CD4-positive, alpha-beta T cell (primary cell): ENCODE results near the gene MAPK11. TPM values are rescaled to one million over a fixed set of nuclear protein-coding genes. Genes with fewer than 3 reads are reported as not detected.

Experiments used
- ATAC-seq: fragments of 200-7000 bp; cut with Tn5 transposase; one replicate; pipeline ENCODE4 v1.10.0; 2022; ENCODE audit warnings: mild to moderate bottlenecking; ENCODE audit not compliant: poor library complexity
- CTCF ChIA-PET: fragments of 350-600 bp; sonication (Branson Sonifier 250); formaldehyde crosslinking; loops from one replicate; lab custom pipeline; 2021; ENCODE audit warnings: antibody characterized with exemption, inconsistent platforms; lab: Charles Lee
- POLR2A ChIA-PET: fragments of 350-600 bp; sonication (Branson Sonifier 250); formaldehyde crosslinking; loops from one replicate; lab custom pipeline; 2021; ENCODE audit warnings: antibody characterized with exemption, inconsistent platforms; lab: Charles Lee
- DNase-seq, 14 experiments: peaks; one replicate each; pipeline ENCODE4 v3.0.0-alpha.2; 2013 to 2020; ENCODE audit warnings: mixed read lengths in 2 of 14
- H3K27ac ChIP-seq, 2 donors: one replicate each; pipeline versions ENCODE4 v1.5.1 to v1.7.0; 2013; ENCODE audit warnings: low read length in 2 of 2, low read depth in 1 of 2, mild to moderate bottlenecking in 1 of 2
- H3K27me3 ChIP-seq, 2 experiments: 1 replicate in 1 of 2; 2 replicates in 1 of 2; pipeline versions ENCODE4 v1.6.1 to v1.7.0; 2013; ENCODE audit warnings: low read length in 2 of 2, control low read depth in 1 of 2, mild to moderate bottlenecking in 1 of 2, moderate library complexity in 1 of 2; ENCODE audit not compliant: insufficient read depth in 2 of 2, control insufficient read depth in 1 of 2
- H3K36me3 ChIP-seq: one replicate; pipeline ENCODE4 v1.6.1; 2013; ENCODE audit warnings: low read length, control low read depth; ENCODE audit not compliant: insufficient read depth
- H3K4me1 ChIP-seq: one replicate; pipeline ENCODE4 v1.6.1; 2013; ENCODE audit warnings: low read length, control low read depth; ENCODE audit not compliant: insufficient read depth
- H3K4me3 ChIP-seq: one replicate; pipeline ENCODE4 v1.5.1; 2013; ENCODE audit warnings: mild to moderate bottlenecking, low read length, moderate library complexity
- H3K9me3 ChIP-seq, 2 experiments: 1 replicate in 1 of 2; 2 replicates in 1 of 2; pipeline versions ENCODE4 v1.6.1 to v1.7.0; 2013; ENCODE audit warnings: low read length in 2 of 2, mild to moderate bottlenecking in 2 of 2, control low read depth in 1 of 2, moderate library complexity in 1 of 2; ENCODE audit not compliant: control insufficient read depth in 1 of 2, insufficient read depth in 1 of 2
- H3K27ac Mint-ChIP-seq: one replicate; pipeline ENCODE4 v1.8.0; 2020; ENCODE audit warnings: mixed read lengths
- H3K27me3 Mint-ChIP-seq: one replicate; pipeline ENCODE4 v1.8.0; 2021; ENCODE audit warnings: mixed read lengths
- H3K36me3 Mint-ChIP-seq: one replicate; pipeline ENCODE4 v1.8.0; 2021; ENCODE audit warnings: low read depth, mixed read lengths
- H3K4me1 Mint-ChIP-seq: one replicate; pipeline ENCODE4 v1.8.0; 2021; ENCODE audit warnings: low read depth, mixed read lengths
- H3K4me3 Mint-ChIP-seq: one replicate; pipeline ENCODE4 v1.8.0; 2020; ENCODE audit warnings: mild to moderate bottlenecking, mixed read lengths
- H3K9me3 Mint-ChIP-seq: one replicate; pipeline ENCODE4 v1.8.0; 2020; ENCODE audit warnings: mixed read lengths
- intact Hi-C, 2 experiments: fragments of 100-400 bp; cut with DNase I in 1 of 2; cut with micrococcal nuclease in 1 of 2; formaldehyde crosslinking; loops; one replicate each; pipeline versions ENCODE4 v1.15.1 to v1.9.0; 2023 to 2025; cut with DNase I, micrococcal nuclease
- total RNA-seq, 174 experiments: library from RNA in 2 of 174; stranded (reverse) in 2 of 174; gene quantifications; one replicate each; pipeline ENCODE4 v1.2.3 and lab custom pipeline; 2021 to 2026
- TF ChIP-seq, protein P1 (sequence below): fragments of 200-600 bp; IDR thresholded peaks from one replicate; pipeline ENCODE4 v1.8.0; 2022; ENCODE audit warnings: antibody characterized with exemption, mild to moderate bottlenecking

Gene MAPK11
- total RNA-seq, 2 experiments from 2014 or later = 4.2 to 4.9 TPM

- H3K27me3 ChIP-seq = no peaks in the 10 kb centered on the region
- no peak overlapping the region for H3K27ac ChIP-seq
- no peaks in the 10 kb centered on the region for H3K9me3 ChIP-seq
- H3K27ac Mint-ChIP-seq = no peak overlapping the region
- no peaks in the 10 kb centered on the region for H3K4me1 Mint-ChIP-seq
- DNase-seq = no peak
- no peak overlapping the region for H3K4me3 Mint-ChIP-seq
- ChIA-PET POLR2A (no interaction called here), CTCF (no interaction called here)
- ATAC-seq = no peak
- peaks cover 77% of the 10 kb centered on the region for H3K36me3 Mint-ChIP-seq
- TF ChIP-seq, protein P1, sequence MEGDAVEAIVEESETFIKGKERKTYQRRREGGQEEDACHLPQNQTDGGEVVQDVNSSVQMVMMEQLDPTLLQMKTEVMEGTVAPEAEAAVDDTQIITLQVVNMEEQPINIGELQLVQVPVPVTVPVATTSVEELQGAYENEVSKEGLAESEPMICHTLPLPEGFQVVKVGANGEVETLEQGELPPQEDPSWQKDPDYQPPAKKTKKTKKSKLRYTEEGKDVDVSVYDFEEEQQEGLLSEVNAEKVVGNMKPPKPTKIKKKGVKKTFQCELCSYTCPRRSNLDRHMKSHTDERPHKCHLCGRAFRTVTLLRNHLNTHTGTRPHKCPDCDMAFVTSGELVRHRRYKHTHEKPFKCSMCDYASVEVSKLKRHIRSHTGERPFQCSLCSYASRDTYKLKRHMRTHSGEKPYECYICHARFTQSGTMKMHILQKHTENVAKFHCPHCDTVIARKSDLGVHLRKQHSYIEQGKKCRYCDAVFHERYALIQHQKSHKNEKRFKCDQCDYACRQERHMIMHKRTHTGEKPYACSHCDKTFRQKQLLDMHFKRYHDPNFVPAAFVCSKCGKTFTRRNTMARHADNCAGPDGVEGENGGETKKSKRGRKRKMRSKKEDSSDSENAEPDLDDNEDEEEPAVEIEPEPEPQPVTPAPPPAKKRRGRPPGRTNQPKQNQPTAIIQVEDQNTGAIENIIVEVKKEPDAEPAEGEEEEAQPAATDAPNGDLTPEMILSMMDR = no peak
- no peaks in the 10 kb centered on the region for H3K4me1 ChIP-seq
- intact Hi-C loops = no loop called here
- peaks cover 74% of the 10 kb centered on the region for H3K36me3 ChIP-seq
- no peaks in the 10 kb centered on the region for H3K9me3 Mint-ChIP-seq
- H3K27me3 Mint-ChIP-seq = no peaks in the 10 kb centered on the region
- no peak overlapping the region for H3K4me3 ChIP-seq
Observed at GRCh38 chr22:50222508-50222907, 47.7 kb downstream of the MAPK11 start.

DNA sequence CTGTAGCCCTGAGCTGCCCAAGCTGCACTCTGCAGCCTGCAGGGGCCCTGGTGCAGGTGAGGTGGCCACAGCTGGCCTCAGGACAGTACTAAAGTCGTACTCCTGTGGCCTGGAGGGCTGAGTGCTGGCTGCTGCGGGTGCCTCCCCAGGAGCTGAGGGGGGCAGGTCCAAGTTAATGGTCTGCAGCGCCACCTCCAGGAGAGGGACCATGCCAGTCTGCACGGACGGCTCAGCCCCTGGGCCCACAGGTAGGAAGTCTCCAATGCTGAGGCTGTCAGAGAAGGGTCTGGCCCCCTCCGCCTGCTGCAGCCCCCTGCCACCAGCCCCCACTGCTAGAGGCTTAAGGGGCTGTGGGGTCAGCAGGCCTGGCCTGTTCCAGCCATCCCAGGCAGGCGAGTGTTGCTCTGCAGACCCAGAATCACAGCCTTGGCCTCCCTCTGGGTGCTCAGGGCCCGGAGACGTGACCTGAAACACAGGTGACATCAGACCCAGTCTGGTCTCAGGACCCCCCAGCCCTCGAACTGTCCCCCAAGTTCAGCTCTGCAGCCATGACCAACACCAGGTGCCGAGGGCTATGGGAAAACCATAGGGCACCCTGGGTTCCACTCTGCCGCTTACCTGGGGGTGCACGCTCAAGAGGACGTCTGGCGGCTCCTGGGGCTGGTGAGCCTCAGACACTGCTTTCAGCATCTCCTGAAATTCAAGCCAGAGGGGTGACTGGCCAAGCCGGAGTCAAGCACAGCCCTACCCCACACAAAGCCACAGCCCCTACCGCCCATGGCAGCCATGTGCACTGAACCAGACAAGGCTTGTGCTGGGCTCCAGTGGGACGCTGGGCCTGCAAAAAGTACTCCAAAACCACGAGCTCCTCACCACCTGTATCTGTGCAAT is 48.5 kb downstream of the MAPK11 start:
- ChIA-PET CTCF (no interaction called here), POLR2A (interaction anchor here (0.9 kb wide), 1 partner anchor 31 kb away, joined by 4 read pairs; no protein-coding TSS in a partner anchor)
- peaks cover 76% of the 10 kb centered on the region for H3K36me3 Mint-ChIP-seq
- Histone ChIP-seq H3K4me3 (no peak overlapping the region), H3K27ac (no peak overlapping the region), H3K9me3 (no peaks in the 10 kb centered on the region), H3K36me3 (peaks cover 75% of the 10 kb centered on the region), H3K4me1 (no peaks in the 10 kb centered on the region), H3K27me3 (no peaks in the 10 kb centered on the region)
- no peaks in the 10 kb centered on the region for H3K27me3 Mint-ChIP-seq
- no peaks in the 10 kb centered on the region for H3K9me3 Mint-ChIP-seq
- no peak overlapping the region for H3K4me3 Mint-ChIP-seq
- intact Hi-C loops = no loop called here
- TF ChIP-seq, protein P1 = no peak
- H3K27ac Mint-ChIP-seq = no peak overlapping the region
- no peaks in the 10 kb centered on the region for H3K4me1 Mint-ChIP-seq
- no peak for ATAC-seq
- peak in 1 of 14 experiments; percentile 40 for DNase-seq

DNA sequence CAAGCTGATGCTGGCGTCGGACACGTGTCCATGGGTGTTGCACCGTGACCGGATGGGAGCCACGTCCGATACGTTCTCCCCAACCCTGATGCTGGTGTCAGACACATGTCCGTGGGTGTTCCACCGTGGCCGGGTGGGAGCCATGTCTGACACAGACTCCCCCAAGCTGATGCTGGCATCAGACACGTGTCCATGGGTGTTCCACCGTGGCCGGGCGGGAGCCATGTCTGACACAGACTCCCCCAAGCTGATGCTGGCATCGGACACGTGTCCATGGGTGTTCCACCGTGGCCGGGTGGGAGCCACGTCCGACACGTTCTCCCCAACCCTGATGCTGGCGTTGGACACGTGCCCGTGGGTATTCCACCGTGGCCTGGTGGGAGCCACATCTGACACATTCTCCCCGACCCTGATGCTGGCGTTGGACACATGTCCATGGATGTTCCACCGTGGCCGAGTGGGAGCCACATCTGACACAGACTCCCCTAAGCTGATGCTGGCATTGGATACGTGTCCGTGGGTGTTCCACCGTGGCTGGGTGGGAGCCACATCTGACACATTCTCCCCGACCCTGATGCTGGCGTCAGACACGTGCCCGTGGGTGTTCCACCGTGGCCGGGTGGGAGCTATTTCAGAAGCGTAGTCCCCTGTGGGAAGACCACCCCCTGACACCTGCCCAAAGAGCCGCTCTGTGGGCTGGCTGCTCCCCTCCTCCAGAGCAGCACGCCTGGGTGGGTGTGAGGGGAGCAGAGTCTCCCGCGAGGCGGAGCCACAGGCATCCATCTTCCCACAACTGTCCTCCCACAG is 49.4 kb downstream of the MAPK11 start:
- Histone ChIP-seq H3K9me3 (no peaks in the 10 kb centered on the region), H3K27me3 (no peaks in the 10 kb centered on the region), H3K4me1 (no peaks in the 10 kb centered on the region), H3K27ac (no peak overlapping the region), H3K36me3 (peaks cover 76% of the 10 kb centered on the region), H3K4me3 (no peak overlapping the region)
- H3K27ac Mint-ChIP-seq = no peak overlapping the region
- POLR2A ChIA-PET = interaction anchor here (0.9 kb wide), 1 partner anchor 30 kb away, joined by 4 read pairs; no protein-coding TSS in a partner anchor
- H3K4me1 Mint-ChIP-seq = no peaks in the 10 kb centered on the region
- TF ChIP-seq, protein P1 = no peak
- peaks cover 76% of the 10 kb centered on the region for H3K36me3 Mint-ChIP-seq
- H3K4me3 Mint-ChIP-seq = no peak overlapping the region
- ATAC-seq (no peak), DNase-seq (peak in 1 of 14 experiments; percentile 25)
- H3K9me3 Mint-ChIP-seq = no peaks in the 10 kb centered on the region
- H3K27me3 Mint-ChIP-seq = no peaks in the 10 kb centered on the region
- CTCF ChIA-PET = no interaction called here
- intact Hi-C loops = no loop called here
